Activated T-cell treated with anti-CD3 and anti-CD28 coated beads, Interleukin-2, amount 50 U/mL, for 72 hours (primary cell): ENCODE results near the gene PPP1R37. TPM values are rescaled to one million over a fixed set of nuclear protein-coding genes. Genes with fewer than 3 reads are reported as not detected.

Source experiments
- ATAC-seq, 2 donors: fragments of 150-1000 bp; cut with Tn5 transposase; replicated peaks in 1 of 2; 2 replicates each; pipeline ENCODE4 v1.10.0; 2021; ENCODE audit warnings: moderate library complexity in 2 of 2, mild to moderate bottlenecking in 1 of 2
- DNase-seq, 2 donors: peaks; one replicate each; pipeline ENCODE4 v3.0.0; 2021 to 2022; ENCODE audit warnings: mixed read lengths in 1 of 2
- H3K27ac Mint-ChIP-seq: one replicate; pipeline ENCODE4 v1.8.0; 2022; ENCODE audit warnings: mild to moderate bottlenecking, moderate library complexity, mixed read lengths
- H3K27me3 Mint-ChIP-seq: one replicate; pipeline ENCODE4 v1.8.0; 2022; ENCODE audit warnings: low read depth, mixed read lengths
- H3K36me3 Mint-ChIP-seq, 2 donors: one replicate each; pipeline ENCODE4 v1.8.0; 2022; ENCODE audit warnings: mixed read lengths in 2 of 2, mild to moderate bottlenecking in 1 of 2; ENCODE audit not compliant: insufficient read depth in 2 of 2
- H3K4me1 Mint-ChIP-seq: one replicate; pipeline ENCODE4 v1.8.0; 2022; ENCODE audit warnings: low read depth, mixed read lengths
- H3K4me3 Mint-ChIP-seq, 2 donors: one replicate each; pipeline ENCODE4 v1.8.0; 2022; ENCODE audit warnings: mild to moderate bottlenecking in 2 of 2, mixed read lengths in 2 of 2, moderate library complexity in 2 of 2
- H3K9me3 Mint-ChIP-seq, 2 donors: one replicate each; pipeline ENCODE4 v1.8.0; 2022; ENCODE audit warnings: mixed read lengths in 2 of 2
- total RNA-seq, 2 donors: library from RNA; stranded (reverse); gene quantifications; one replicate each; pipeline ENCODE4 v1.2.3, GENCODE V29; 2022

Gene PPP1R37
- total RNA-seq, 2 donors from 2014 or later, result 11.8 to 17.3 TPM

DNA sequence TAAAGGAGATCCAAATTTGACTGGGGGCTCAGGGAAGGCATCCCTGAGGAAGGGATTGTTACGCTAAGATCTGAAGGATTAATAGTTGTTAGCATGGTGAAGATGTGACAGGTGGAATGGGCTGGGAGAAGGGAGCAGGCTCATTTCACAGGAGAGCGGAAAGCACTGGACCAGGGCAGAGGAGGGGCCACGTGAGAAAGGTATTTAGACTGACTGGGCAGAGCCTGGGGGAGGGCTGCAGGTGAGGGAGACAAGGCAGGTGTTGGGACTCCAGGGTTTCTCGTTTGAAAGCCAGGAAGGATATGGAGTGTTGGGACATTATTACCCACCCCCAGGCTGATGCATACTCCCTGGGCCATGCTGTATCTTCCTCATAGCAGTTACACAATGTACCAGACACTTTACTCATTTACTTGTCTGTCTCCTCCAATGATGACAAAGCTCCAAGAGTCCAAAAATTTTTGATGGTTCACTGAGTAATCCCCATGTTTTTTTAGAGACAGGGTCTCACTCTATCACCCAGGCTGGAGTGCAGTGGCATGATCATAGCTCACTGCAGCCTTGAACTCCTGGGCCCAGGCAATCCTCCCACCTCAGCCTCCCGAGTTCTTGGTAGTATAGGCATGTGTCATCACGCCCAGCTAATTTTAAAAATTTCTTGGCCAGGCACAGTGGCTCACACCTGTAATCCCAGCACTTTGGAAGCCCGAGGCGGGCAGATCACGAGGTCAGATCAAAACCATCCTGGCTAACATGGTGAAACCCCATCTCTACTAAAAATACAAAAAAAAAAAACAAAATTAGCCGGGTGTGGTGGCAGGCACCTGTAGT lies 82.8 kb downstream of the PPP1R37 start:
- Mint-ChIP-seq H3K36me3 (peaks cover 2% of the 10 kb centered on the region in 2 donors), H3K27ac (no peak overlapping the region), H3K9me3 (no peaks in the 10 kb centered on the region), H3K27me3 (no peaks in the 10 kb centered on the region), H3K4me1 (peaks cover 47% of the 10 kb centered on the region), H3K4me3 (no peak overlapping the region)
- ATAC-seq, result no peak
- DNase-seq, result no peak

DNA sequence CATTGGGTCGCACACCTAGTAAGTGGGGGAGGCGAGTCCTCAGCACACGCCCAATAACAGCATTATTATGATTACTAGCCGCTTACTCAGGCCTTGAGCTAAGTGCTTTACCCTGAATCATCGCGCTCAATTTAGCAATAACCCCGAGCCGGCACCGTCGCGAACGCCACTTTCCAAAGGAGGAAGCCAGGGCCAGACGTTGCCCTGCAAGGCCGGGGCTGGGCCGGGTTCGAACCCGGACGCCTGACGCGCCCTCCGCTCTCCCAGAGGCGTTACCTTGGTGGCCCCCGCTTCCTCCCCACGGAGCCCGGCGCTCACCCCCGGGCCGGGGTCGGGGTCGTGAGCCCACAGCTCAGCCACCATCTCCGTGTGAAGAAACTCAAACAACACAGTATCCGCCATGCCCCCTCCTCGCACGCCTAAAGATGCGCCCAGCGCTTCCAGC lies 84.9 kb downstream of the PPP1R37 start, which contains the start of gene TRAPPC6A:
Gene TRAPPC6A, minus strand, starts transcription at position 421 of the 445 bp plus-strand sequence. Its CDS starts 19 bp downstream, at position 402.
- Mint-ChIP-seq H3K9me3 (no peaks in the 10 kb centered on the region), H3K36me3 (peaks cover 2% of the 10 kb centered on the region in 2 donors), H3K27ac (peak within 1 kb of the TSS; percentile 66), H3K4me1 (peaks cover 42% of the 10 kb centered on the region), H3K4me3 (peak within 1 kb of the TSS; percentile 80 to 84), H3K27me3 (no peaks in the 10 kb centered on the region)
- ATAC-seq, result peak; percentile 1
- DNase-seq, result no peak

DNA sequence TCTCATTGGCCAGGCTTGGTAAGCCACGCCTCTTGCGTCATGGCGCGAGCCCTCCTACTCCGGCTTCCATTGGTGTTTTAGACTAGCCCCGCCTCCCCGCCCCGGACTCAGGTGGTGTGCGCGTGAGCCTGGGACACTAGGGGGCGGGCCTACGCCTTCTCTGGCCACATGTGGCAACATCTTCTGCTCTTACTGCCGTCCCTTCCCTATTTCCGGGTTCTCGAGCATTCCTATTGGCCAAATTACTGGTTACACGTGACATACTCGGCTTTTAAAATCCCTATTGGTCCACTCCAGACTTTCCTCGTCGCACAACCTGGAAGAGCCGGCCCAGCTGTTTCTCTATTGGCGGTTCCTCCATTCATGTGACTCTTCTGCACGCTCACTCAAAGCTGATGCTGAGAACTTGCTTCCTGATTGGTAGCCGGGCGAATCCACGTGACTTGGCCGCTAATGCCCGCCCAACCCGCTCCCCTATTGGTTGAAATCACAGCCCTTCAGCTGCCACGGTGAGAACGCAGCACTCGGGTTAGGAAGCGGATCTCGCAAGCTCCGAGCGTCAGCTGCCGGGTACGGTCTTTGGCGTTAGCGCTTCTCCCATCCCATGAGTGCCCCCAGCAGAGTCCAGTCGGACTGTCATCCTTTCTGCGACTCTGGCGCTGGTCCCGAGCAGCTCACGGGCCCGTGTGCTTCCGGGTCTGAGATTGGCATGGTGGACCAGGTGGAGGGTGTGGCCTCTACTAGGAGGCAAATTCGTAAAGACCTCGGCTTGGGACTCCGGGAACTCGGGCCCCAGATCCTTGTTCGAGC lies 85.5 kb downstream of the PPP1R37 start, which contains the start of gene BLOC1S3:
Gene BLOC1S3, plus strand, starts transcription at position 523 of the 810 bp plus-strand sequence. CDS start 513 bp downstream, outside the sequence.
- DNase-seq (peak; percentile 100), ATAC-seq (peak; percentile 90 to 91)
- H3K27me3 Mint-ChIP-seq, result no peaks in the 10 kb centered on the region
- H3K4me3 Mint-ChIP-seq, result peak within 1 kb of the TSS; percentile 80 to 84
- H3K4me1 Mint-ChIP-seq, result peaks cover 41% of the 10 kb centered on the region
- H3K9me3 Mint-ChIP-seq, result no peaks in the 10 kb centered on the region
- H3K36me3 Mint-ChIP-seq, result peaks cover 2% of the 10 kb centered on the region in 2 donors
- H3K27ac Mint-ChIP-seq, result peak within 1 kb of the TSS; percentile 66

DNA sequence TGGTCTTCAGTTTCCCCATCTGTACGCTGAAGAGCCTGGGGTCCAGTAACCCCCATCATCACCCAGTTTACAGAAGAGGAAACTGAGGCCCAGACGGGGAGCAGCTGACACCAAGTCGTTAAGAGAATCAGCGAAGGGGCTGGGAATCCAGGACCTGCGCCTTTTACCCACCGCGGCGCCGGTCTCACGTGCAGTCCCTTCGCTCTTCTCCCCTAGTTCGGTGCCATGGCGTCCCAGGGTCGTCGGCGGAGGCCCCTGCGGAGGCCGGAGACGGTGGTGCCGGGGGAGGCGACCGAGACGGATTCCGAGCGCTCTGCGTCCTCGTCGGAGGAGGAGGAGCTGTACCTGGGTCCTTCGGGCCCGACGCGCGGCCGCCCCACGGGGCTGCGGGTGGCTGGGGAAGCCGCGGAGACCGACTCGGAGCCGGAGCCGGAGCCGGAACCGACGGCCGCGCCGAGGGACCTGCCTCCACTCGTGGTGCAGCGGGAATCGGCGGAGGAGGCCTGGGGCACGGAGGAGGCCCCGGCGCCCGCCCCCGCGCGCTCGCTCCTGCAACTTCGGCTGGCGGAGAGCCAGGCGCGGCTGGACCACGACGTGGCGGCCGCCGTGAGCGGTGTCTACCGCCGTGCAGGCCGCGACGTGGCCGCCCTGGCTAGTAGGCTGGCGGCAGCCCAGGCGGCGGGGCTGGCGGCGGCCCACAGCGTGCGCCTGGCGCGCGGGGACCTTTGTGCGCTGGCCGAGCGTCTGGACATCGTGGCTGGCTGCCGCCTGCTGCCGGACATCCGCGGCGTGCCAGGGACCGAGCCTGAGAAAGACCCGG lies 86.3 kb downstream of the PPP1R37 start:
- Mint-ChIP-seq H3K4me3 (peak overlapping the region; percentile 80 to 84), H3K36me3 (peaks cover 2% of the 10 kb centered on the region in 2 donors), H3K4me1 (peaks cover 33% of the 10 kb centered on the region), H3K9me3 (no peaks in the 10 kb centered on the region), H3K27ac (no peak overlapping the region), H3K27me3 (no peaks in the 10 kb centered on the region)
- peak; percentile 61 to 62 for DNase-seq
- no peak for ATAC-seq

DNA sequence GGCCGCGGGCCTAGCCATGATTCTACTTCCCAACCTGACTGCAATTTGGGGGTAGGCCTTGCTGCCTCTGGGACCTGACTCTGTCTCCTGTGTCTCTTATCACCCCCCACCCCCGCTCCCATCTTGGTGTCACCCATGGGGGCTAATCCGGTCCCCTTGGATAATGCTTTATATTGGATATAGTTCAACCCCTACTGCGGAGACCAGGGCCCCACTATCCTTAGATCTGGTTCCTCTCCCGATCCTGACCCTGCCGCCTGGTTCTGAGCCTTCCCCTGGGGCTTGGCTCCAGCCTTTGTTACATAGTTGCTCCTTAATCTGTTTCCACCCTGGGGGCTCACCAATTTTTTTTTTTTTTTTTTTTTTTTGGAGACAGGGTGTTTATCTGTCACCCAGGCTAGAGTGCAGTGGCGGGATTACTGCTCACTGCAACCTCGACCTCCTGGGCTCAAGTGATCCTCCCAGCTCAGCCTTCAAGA lies 87.0 kb downstream of the PPP1R37 start:
- H3K36me3 Mint-ChIP-seq, result peaks cover 2% of the 10 kb centered on the region in 2 donors
- no peaks in the 10 kb centered on the region for H3K27me3 Mint-ChIP-seq
- ATAC-seq (no peak), DNase-seq (no peak)
- no peaks in the 10 kb centered on the region for H3K9me3 Mint-ChIP-seq
- H3K27ac Mint-ChIP-seq, result peak overlapping the region; percentile 80
- H3K4me3 Mint-ChIP-seq, result peak overlapping the region; percentile 13 to 84
- H3K4me1 Mint-ChIP-seq, result peaks cover 35% of the 10 kb centered on the region

DNA sequence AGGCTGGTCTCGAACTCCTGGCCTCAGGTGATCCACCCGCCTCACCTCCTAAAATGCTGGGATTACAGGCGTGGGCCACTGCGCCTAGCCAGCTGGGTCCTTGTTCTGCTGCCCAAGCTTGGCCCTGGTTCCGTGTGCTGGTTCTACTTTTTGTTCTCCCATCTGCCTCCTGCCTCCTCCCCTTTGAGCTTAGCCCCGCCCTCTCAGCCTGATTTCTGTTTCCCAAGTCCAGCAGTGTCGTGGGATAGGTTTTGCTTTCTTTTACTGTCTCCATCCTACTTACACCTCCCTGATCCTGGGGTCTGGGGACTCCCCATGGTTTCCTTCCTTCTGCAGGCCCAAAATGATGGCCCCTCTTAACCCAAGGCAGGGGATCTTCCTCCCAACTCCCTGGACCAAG lies 88.0 kb downstream of the PPP1R37 start:
- DNase-seq (no peak), ATAC-seq (no peak)
- no peaks in the 10 kb centered on the region for H3K27me3 Mint-ChIP-seq
- H3K4me3 Mint-ChIP-seq, result peak overlapping the region; percentile 13 to 84
- no peak overlapping the region for H3K27ac Mint-ChIP-seq
- H3K9me3 Mint-ChIP-seq, result no peaks in the 10 kb centered on the region
- H3K36me3 Mint-ChIP-seq, result peaks cover 2% of the 10 kb centered on the region in 2 donors
- peaks cover 34% of the 10 kb centered on the region for H3K4me1 Mint-ChIP-seq

DNA sequence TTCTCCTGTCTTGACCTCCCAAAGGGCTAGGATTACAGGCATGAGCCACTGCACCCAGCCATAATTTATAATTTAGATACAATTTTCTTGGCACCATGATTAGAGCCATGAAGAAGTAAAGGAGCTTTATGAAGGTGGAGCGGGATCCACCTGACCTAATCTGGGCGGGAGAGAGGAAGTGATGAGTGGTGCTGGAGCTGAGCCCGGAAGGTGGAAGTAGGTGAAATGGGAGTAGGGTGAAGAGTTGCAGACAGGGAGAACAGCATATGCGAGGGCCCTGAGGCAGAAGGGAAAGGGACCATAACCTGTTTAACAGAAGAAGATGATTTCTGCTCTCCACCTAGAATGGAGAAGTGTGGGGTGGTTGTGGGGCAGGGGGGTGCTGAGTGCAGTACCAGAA lies 89.8 kb downstream of the PPP1R37 start:
- ATAC-seq (no peak), DNase-seq (no peak)
- no peak overlapping the region for H3K4me3 Mint-ChIP-seq
- H3K27me3 Mint-ChIP-seq, result no peaks in the 10 kb centered on the region
- H3K9me3 Mint-ChIP-seq, result no peaks in the 10 kb centered on the region
- no peak overlapping the region for H3K27ac Mint-ChIP-seq
- H3K36me3 Mint-ChIP-seq, result peaks cover 2% of the 10 kb centered on the region in 2 donors
- H3K4me1 Mint-ChIP-seq, result peaks cover 34% of the 10 kb centered on the region

DNA sequence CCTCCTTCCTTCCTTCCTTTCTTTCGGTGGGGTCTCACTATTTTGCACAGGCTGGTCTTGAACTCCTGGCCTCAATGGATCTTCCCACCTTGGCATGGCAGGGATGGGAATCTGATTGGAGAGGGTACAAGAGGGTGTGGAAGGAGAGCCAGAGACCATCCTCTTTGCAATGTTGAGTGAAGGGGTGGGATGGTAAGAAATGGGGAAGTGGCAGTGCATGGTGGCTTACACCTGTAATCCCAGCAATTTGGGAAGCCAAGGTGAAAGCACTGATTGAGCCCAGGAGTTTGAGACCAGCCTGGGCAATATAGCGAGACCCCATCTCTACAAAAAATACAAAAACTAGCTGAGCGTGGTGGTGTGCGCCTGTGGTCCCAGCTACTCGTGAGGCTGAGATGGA lies 91.1 kb downstream of the PPP1R37 start:
- no peaks in the 10 kb centered on the region for H3K27me3 Mint-ChIP-seq
- DNase-seq (no peak), ATAC-seq (no peak)
- H3K4me3 Mint-ChIP-seq, result no peak overlapping the region
- H3K36me3 Mint-ChIP-seq, result peaks cover 2% of the 10 kb centered on the region in 2 donors
- no peak overlapping the region for H3K27ac Mint-ChIP-seq
- no peaks in the 10 kb centered on the region for H3K9me3 Mint-ChIP-seq
- peaks cover 34% of the 10 kb centered on the region for H3K4me1 Mint-ChIP-seq

DNA sequence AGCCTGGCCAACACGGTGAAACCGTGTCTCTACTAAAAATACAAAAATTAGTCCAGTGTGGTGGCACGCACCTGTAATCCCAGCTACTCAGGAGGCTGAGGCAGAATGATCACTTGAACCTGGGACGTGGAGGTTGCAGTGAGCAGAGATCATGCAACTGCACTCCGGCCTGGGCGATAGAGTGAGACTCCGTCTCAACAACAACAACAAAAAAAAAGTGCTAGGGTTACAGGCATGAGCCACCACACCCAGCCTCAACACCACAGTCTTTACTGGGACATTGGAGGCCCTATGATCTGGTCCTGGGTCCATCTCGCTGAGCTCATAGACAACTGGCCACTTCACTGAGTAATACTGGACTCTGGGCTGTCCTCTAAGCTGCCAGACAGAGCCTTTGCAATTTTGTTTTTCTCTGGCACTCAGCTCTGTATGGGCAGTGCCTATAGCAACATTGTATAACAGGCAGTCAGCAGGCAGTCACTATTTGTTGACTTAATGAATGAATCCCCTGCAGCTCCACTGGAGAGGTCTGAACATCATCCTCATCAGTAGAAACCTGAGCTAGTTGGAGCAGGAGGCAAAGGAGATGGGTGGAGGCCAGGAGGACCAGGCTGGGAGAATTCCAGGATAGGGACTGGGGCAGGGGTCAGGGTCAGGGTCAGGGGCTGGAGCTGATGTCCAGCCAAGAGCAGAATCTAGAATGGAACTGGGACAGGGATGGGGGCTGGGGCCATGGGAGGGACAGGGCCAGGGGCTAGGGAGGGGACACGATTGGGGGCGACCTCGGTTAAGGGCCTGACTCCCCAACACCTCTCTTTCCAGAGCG lies 93.7 kb downstream of the PPP1R37 start:
- H3K36me3 Mint-ChIP-seq, result no peaks in the 10 kb centered on the region
- peaks cover 14% of the 10 kb centered on the region for H3K4me1 Mint-ChIP-seq
- H3K27ac Mint-ChIP-seq, result no peak overlapping the region
- ATAC-seq (peak in 1 of 2 donors; percentile 5), DNase-seq (no peak)
- H3K4me3 Mint-ChIP-seq, result no peak overlapping the region
- H3K27me3 Mint-ChIP-seq, result no peaks in the 10 kb centered on the region
- no peaks in the 10 kb centered on the region for H3K9me3 Mint-ChIP-seq

DNA sequence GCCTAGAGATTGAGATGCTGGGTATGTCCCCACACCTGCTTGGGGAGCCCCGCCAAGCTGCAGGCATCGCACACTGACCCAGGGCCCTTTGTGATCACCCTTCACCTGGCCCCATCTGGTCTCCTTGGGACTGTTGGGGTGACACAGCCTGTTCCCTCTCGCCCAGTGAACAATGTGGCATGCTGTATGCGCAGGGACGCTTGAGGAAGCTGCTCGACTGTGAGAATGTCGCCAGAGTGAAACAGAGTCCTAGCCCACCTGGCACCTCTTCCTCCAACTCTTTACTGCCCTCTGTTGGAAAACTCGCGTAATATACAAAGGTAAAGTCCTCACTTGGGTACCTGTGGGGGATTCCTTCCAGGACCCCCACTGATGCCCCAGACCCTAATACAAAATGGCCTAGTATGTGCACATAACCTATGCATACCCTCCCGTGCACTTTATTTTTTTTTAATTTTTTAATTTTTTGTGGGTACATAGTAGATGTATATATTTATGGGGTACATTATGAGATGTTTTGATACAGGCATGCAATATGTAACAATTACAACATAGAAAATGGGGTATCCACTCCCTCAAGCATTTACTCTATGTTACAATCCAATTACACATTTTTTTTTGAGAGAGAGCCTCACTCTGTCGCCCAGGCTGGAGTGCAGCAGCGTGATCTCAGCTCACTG lies 94.6 kb downstream of the PPP1R37 start:
- Mint-ChIP-seq H3K4me1 (peaks cover 14% of the 10 kb centered on the region), H3K27ac (no peak overlapping the region), H3K36me3 (no peaks in the 10 kb centered on the region), H3K9me3 (no peaks in the 10 kb centered on the region), H3K4me3 (no peak overlapping the region), H3K27me3 (no peaks in the 10 kb centered on the region)
- peak; percentile 77 to 80 for ATAC-seq
- peak in 1 of 2 donors; percentile 24 for DNase-seq

DNA sequence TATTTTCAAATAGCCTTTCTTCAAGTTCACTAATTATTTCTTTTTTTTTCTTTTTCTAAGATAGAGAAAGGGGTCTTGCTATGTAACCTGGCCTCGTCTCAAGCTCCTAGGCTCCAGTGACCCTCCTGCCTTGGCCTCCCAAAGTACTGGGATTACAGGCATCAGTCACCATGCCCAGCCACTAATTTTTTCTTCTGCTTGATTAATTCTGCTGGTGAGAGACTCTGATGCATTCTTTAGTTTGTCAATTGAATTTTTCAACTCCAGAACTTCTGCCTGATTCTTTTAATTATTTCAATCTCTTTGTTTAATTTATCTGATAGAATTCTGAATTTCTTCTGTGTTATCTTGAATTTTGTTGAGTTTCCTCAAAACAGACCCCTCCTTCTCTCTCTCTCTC lies 97.0 kb downstream of the PPP1R37 start:
- no peak overlapping the region for H3K4me3 Mint-ChIP-seq
- DNase-seq (no peak), ATAC-seq (no peak)
- H3K4me1 Mint-ChIP-seq, result peaks cover 7% of the 10 kb centered on the region
- no peaks in the 10 kb centered on the region for H3K36me3 Mint-ChIP-seq
- no peaks in the 10 kb centered on the region for H3K9me3 Mint-ChIP-seq
- H3K27me3 Mint-ChIP-seq, result no peaks in the 10 kb centered on the region
- no peak overlapping the region for H3K27ac Mint-ChIP-seq
